ENCODE results near the gene MYOG.

The MYOG gene

GRCh38 chr1:203100516-203100869, 14.7 kb upstream of the MYOG start:
- H3K36me3 ChIP-seq = no peaks in the 10 kb centered on the region
- peak overlapping the region; percentile 85 for H3K27ac ChIP-seq
- no peaks in the 10 kb centered on the region for H3K27me3 ChIP-seq
- H3K4me1 ChIP-seq (ENCODE audit: control insufficient read depth in 1 of 2, insufficient read depth in 1 of 2, low read depth in 1 of 2, low read length in 1 of 2) = peaks cover 18 to 28% of the 10 kb centered on the region in 2 experiments
- TF ChIP-seq CTCF (IDR thresholded peaks at IDR 0.05) = no peak
- H3K9me3 ChIP-seq = no peaks in the 10 kb centered on the region
- H3K4me3 ChIP-seq (ENCODE audit: low read depth in 1 of 2, low read length in 1 of 2) = no peak overlapping the region

- no peak overlapping the region for H3K4me3 ChIP-seq (ENCODE audit: low read depth in 1 of 2, low read length in 1 of 2)
- peaks cover 3% of the 10 kb centered on the region for H3K9me3 ChIP-seq
- peaks cover 18 to 28% of the 10 kb centered on the region in 2 experiments for H3K4me1 ChIP-seq (ENCODE audit: control insufficient read depth in 1 of 2, insufficient read depth in 1 of 2, low read depth in 1 of 2, low read length in 1 of 2)
- H3K36me3 ChIP-seq = no peaks in the 10 kb centered on the region
- TF ChIP-seq CTCF (IDR thresholded peaks at IDR 0.05) = no peak
- H3K27me3 ChIP-seq = no peaks in the 10 kb centered on the region
- peak overlapping the region; percentile 85 for H3K27ac ChIP-seq
Measured at GRCh38 chr1:203099805-203100515, 14.1 kb upstream of the MYOG start.

- no peak overlapping the region for H3K4me3 ChIP-seq (ENCODE audit: low read depth in 1 of 2, low read length in 1 of 2)
- peaks cover 3% of the 10 kb centered on the region for H3K9me3 ChIP-seq
- peaks cover 18 to 28% of the 10 kb centered on the region in 2 experiments for H3K4me1 ChIP-seq (ENCODE audit: control insufficient read depth in 1 of 2, insufficient read depth in 1 of 2, low read depth in 1 of 2, low read length in 1 of 2)
- H3K27me3 ChIP-seq = no peaks in the 10 kb centered on the region
- no peak overlapping the region for H3K27ac ChIP-seq
- no peaks in the 10 kb centered on the region for H3K36me3 ChIP-seq
- TF ChIP-seq CTCF (IDR thresholded peaks at IDR 0.05) = no peak
Measured at GRCh38 chr1:203098914-203099520, 13.2 kb upstream of the MYOG start.

- Histone ChIP-seq H3K36me3 (no peaks in the 10 kb centered on the region), H3K4me3 (ENCODE audit: low read depth in 1 of 2, low read length in 1 of 2) (no peak overlapping the region), H3K27me3 (no peaks in the 10 kb centered on the region), H3K27ac (no peak overlapping the region), H3K4me1 (ENCODE audit: control insufficient read depth in 1 of 2, insufficient read depth in 1 of 2, low read depth in 1 of 2, low read length in 1 of 2) (peaks cover 18 to 28% of the 10 kb centered on the region in 2 experiments), H3K9me3 (peaks cover 3% of the 10 kb centered on the region)
- no peak for TF ChIP-seq CTCF (IDR thresholded peaks at IDR 0.05)
Measured at GRCh38 chr1:203098445-203098844, 12.6 kb upstream of the MYOG start.

GRCh38 chr1:203097001-203097400, 11.2 kb upstream of the MYOG start:
- Histone ChIP-seq H3K27ac (no peak overlapping the region), H3K4me3 (ENCODE audit: low read depth in 1 of 2, low read length in 1 of 2) (no peak overlapping the region), H3K9me3 (peaks cover 3% of the 10 kb centered on the region), H3K36me3 (no peaks in the 10 kb centered on the region), H3K27me3 (no peaks in the 10 kb centered on the region), H3K4me1 (ENCODE audit: control insufficient read depth in 1 of 2, insufficient read depth in 1 of 2, low read depth in 1 of 2, low read length in 1 of 2) (peaks cover 18 to 24% of the 10 kb centered on the region in 2 experiments)
- no peak for TF ChIP-seq CTCF (IDR thresholded peaks at IDR 0.05)
